Inferior parietal cortex (tissue), 1 donor: ENCODE data around the gene OR51S1.
"Not testable (repeated sequence)": the region's sequence is repeated elsewhere in the genome, so short reads cannot be mapped to it uniquely, and the experiment has no call there.

Experiments
- DNase-seq: peaks from one replicate; pipeline ENCODE4 v3.0.0-alpha.2; 2016; ENCODE audit errors: extremely low spot score

Gene OR51S1

DNA sequence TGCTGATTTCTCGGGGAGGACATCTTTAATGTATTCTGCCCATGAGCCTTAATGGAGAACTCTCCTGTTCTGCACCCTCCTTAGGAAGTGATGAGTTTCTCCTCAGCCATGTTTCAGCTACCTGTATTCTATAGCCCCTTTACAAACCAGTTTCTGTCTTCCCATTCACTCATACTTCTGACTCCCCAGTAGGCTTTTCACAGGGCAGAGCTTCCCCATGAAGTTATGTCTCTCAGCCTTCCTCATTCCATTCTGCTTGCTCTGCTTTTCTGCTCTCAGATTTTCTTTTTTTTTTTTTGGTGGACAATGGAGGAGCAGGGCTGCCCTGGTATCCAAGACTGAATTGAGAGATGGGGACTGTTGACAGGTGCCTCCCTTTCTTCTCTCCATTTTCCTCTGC, 40.5 kb downstream of the OR51S1 start:
- no peak for DNase-seq

DNA sequence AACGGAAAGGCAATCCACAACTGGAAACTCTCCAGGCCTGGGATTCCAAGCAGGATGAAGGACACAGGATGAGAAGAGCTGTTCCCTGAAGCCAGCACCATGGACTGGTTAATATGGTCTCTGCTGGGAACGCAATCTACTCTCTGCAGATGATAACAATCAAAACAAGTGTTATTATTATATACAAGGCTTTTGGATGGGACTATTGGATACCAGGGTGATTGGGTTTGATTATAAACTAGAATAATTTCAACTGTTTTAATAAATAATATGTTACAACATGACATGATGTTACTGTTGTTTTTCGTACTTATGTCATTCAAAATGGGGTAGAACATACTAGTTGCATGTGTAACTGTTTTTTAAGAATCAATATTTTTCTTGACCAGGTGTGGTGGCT, 44.7 kb downstream of the OR51S1 start, which contains the start of gene OR52R1:
Gene OR52R1, minus strand, starts transcription at position 101 of the 400 bp plus-strand sequence. Its CDS starts 0 bp downstream, at position 101.
- DNase-seq, result no peak

- not testable (repeated sequence) for DNase-seq
Observed at GRCh38 chr11:4801316-4801715, 47.7 kb downstream of the OR51S1 start.

- no peak for DNase-seq
Observed at GRCh38 chr11:4798427-4799183, 50.4 kb downstream of the OR51S1 start.
